Loucy (cell line): Measurements from ENCODE around the gene CACNA1B.

Source experiments
- CTCF ChIP-seq: fragments of 200-600 bp; sonication (generic); conservative IDR thresholded peaks from 2 replicates; pipeline ENCODE4 v1.5.1; 2014; ENCODE audit warnings: mild to moderate bottlenecking, antibody characterized with exemption, low read length
- EZH2phosphoT487 ChIP-seq: fragments of 200-600 bp; IDR thresholded peaks from 2 replicates; pipeline ENCODE4 v1.6.1; 2018; ENCODE audit warnings: antibody characterized with exemption, mild to moderate bottlenecking, moderate library complexity, borderline replicate concordance

- TF ChIP-seq CTCF (no peak), EZH2phosphoT487 (no peak)
These were observed 218.9 kb downstream of the CACNA1B start for GRCh38 chr9:138096519-138096845.
